Activated T-helper 1 cell treated with Interleukin-2 at 50 U/mL for 16 hours (primary cell): ENCODE measurements around the gene DDI1.

ENCODE experiments used
- DNase-seq: peaks from one replicate; pipeline ENCODE4 v3.0.0-alpha.2; 2020; ENCODE audit warnings: low read depth

The DDI1 gene

GRCh38 chr11:104036588-104036987 lies at the start of gene DDI1:
TSS of gene DDI1 (plus strand) at chr11:104036640. CDS start at chr11:104036823, 183 bp downstream.
- no peak for DNase-seq

DNA sequence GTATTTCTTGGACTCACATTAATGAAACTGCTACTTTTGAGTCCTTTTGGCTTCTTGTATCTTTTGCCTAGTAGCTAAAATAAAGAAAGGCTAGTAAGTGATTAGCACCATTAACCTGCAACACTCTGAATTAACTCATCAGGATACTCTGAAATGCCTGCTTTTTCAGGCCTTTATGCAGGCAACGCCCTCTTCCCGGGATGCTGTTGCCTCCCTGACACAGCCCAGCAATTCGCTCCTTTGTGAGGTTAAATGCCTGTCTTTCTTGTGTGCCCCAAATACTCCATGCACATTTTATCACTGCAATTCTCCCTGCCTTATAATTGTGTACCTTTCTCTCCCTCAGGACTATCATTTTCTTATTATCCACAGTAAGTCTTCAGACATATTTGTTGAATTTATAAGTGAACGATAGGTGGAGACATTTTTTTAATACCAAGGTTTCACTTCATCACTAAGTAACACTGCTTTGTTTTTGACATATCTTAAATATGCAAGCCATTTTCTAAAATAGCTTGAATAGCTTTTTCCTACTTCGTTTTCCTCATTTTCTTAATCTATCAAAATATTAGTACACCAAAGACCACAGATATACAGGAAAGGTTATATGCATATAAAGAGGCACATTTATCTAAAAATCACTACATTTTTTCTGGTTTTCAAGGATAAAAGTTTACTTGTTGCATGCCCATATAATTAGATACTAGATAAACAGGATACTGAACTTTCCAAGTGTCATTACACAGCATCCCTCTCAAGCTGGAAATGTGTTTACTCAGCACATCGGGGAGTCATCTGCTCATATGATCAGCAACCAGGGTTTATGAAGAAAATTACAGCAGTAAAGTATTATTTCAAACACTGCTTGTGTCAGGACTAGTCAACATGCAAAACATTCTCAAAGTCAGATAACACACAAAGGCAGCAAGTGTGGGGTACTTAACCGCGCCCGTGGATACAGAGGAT lies 48.5 kb upstream of the DDI1 start:
- no peak for DNase-seq

- DNase-seq, result no peak
These were observed 47.9 kb upstream of the DDI1 start for GRCh38 chr11:103988595-103988969.

DNA sequence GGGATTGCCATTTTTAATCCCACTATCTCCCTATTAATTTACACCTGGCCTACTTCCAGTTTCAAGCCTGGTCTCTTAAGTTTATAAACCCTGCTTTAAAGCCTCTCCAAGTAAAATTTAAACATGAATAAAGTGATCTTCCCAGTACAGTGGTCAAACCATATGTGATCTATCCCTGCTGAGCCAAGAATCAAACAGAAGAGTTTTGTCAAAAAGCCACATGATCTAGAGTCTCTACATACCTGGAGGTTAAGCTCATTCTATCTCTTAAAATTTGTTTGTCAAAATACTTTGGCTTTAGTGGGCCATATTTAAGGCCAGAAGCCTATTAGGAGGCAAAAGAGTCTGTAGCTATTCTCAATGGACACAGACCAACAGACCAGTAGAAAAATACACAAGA lies 42.9 kb upstream of the DDI1 start:
- no peak for DNase-seq

GRCh38 chr11:103994094-103994493 lies 42.3 kb upstream of the DDI1 start:
- no peak for DNase-seq

GRCh38 chr11:103994518-103994917 lies 41.9 kb upstream of the DDI1 start:
- DNase-seq, result no peak

DNA sequence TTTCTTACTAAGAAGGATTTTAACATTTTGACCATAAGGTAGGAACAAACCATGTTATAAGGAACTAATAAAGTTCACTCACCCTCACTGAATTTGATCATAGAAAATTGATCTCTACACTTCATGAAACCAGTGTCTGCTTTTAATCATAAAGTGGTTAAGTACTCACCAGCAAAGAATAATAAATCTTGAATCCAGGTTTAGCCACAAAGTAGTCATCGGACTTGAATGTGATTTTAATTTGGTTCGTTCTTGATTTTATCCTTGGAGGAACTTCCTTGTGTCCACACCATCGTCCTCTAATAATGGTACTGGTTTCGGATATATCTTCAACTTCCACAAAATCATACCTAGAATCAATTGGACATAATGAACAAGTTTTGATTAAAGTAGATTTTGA lies 40.5 kb upstream of the DDI1 start:
- DNase-seq, result no peak

DNA sequence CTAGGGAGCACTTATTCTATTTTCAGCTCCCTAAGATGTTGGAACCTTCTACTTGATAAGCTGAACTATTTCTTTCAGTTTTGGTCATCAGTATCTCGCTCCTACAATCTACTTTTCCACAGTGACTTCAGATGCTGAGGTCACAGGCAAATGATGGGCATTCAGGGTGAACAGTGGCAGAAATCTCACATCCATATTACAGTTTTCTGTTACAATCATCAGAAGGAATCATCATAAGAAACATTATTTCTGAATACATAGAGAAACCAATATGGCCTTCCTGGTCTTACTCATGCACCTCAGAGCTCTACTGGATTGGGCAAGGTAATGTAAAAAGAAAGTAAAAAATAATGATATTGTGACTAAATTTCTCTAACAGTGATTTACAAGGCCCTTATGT lies 39.4 kb upstream of the DDI1 start:
- no peak for DNase-seq

- DNase-seq, result no peak
These were observed 37.5 kb upstream of the DDI1 start for GRCh38 chr11:103998826-103999508.

DNA sequence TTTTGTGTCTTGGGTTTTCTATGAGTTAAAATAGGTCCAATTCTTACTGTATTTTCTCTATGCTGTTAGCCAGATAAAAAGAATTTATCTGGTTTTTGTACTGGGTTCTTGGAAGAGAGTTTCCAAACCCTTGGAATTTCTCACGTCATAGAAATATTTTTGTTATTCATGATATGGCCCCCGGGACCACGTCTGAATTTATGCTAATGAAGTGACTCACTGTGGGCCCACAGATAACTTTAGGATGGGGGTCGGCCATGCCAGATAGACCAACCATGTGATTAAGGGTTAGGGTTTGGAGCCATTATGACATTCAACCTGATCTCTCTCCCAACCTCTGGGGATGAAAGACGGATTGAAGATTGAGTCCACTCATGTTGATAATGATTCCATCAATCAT lies 35.6 kb upstream of the DDI1 start:
- no peak for DNase-seq

DNA sequence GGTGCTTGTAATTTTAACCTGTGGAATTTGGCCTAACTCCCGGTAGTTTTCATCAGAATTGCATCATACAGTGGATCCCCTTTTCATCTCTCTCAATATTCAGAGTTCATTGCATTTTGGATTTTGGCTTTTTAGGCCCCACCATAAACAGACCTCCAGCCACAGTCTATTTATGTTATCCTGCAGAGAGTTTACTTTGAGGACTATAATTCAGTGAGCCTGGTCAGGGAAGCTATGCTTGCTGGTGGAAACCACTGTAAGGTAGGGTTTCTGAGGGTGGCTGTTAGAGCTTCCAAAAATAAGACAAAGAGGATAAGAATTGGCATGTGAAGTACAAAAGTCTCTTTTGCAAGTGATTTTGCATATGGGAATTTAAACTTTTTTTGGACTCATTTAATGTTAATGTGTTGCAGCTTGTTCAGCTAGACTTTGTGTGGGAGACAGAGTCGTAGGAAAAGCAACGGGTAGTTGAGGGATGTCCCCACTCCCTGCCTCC lies 34.8 kb upstream of the DDI1 start:
- no peak for DNase-seq

DNA sequence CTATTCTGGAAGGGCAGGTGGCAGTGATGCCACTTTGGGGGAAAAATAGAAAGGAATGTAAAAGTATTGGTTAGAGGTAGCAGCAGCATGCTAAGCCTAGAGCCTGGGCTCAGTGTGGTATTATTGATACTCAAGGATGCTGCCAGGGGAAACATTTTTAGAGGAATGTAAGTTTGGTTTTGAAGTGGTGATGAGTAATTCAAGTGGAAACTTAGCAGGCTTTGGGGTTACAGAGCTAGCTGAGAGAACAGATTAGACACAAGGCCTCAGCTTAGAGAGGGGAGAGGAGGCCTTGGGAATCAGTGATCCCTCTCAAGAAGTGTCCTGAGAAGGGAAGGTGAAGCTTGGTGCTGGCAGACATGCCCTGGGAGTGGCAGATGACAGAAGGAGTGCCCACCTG lies 32.9 kb upstream of the DDI1 start:
- no peak for DNase-seq

- DNase-seq, result no peak
These were observed 31.1 kb upstream of the DDI1 start for GRCh38 chr11:104005234-104005855.

DNA sequence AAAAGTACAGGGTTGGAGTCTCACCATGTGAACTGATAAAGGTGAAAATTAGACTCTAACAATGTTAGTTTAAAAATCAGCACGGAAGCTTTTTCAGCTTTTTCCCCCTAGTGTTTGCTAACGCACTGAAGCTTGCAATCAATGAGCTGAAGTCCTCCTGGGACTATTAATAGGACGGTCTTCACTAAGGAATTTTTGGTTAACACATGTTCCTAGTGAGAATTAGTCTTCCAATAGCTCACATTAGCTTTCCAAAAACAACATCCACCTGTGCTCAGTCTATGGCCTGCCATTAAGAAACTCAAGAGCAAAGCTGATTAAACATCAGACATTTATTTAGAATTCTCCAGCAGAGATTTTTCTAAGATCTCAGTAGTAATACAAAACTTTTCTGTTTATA lies 26.7 kb upstream of the DDI1 start:
- DNase-seq, result no peak

- no peak for DNase-seq
These were observed 25.4 kb upstream of the DDI1 start for GRCh38 chr11:104011044-104011443.

DNA sequence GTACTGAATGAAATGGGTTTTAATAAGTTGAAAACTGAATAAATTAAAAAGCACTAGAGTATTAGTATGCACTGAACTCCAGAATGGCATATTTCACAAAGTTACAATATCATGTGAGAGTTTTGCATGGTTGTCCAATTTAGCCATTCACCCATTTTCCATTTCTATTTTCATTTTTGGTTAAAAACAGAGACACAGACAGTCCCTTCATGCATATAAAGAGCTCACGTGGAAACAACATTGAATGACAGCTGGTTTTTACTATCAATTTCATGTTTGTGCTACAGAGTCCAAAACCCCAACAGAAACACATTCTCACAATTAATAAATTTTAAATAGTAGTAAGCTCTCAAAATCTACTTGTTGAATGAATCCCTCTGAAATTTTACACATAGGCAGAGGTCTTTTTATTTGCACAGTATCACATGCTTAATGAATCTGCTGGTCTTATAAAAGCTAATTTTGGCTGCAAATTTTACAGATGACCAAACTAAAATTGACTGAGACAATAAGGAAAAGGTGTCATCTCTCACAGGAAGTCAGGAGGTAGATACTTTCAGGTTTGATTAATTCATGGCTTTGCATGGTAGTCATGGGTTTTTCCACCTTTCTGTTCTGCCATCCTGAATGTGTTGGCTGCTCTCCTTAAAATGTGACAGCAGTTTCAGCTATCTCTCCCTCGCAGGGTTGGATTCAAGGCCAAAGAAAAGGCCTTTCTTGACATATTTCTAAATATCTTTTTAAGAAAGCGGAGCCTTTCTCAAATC lies 20.6 kb upstream of the DDI1 start:
- no peak for DNase-seq

GRCh38 chr11:104024572-104024971 lies 11.9 kb upstream of the DDI1 start:
- DNase-seq, result no peak

DNA sequence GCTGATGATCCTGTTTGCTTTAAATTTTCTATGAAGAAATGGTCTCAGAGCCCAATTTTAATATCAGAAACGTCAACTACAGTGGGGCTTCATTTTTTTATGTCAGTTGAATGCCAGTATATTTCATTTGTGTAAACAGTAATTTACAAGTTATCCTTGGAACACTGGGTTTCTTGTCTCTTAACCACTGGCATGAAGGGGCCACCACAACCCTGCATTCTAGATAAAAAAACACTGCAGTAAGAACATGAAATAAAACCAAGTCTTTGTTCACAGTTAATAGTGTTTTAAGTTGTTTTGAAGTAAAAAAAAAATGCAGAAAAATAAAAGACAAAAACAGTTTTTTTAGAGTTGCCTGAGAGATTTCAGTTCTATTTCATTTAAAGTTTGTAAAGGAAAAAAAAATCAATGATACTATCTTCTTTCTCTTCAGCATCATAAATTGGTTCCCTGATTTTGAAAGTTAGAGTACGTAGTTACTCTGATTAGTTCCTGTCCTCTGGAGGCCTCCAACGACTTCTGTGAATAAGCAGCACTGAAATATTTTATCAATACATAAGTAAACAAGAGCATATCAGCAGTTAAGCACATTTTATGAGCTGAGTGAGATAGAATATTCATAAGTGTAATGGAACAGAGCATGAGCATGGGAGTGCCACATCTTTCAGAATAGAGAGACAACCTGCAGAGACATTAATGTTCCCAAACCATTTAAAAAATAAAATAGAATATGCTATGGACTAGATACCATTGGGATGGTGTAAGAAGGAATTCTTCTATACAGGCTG lies 7.8 kb upstream of the DDI1 start:
- DNase-seq, result no peak

- no peak for DNase-seq
These were observed 3.3 kb upstream of the DDI1 start for GRCh38 chr11:104033134-104033533.

DNA sequence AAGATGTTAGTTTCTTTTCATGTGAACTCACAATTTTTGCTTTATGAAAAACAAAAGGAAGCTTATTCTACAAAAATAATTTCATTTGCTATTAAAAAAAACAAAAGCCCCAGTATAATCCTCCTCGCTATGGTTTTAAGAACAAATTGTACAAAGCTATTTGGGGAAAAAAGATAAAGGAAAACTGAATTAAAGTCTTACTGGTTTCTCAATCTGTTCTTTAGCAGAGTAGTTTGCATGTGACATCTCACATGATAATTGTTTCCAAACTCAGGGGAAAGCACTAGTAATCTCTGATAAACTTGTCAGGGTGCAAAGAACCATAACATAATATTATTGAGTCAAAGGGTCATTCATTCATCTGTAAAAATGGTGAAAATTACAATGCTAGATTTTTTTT lies 2.9 kb upstream of the DDI1 start:
- no peak for DNase-seq

GRCh38 chr11:104036995-104037394 lies 555 bp downstream of the DDI1 start:
- DNase-seq, result no peak
